ENCODE data around the gene DNHD1. TPM values are rescaled to one million over a fixed set of nuclear protein-coding genes. Genes with fewer than 3 reads are reported as not detected.

The DNHD1 gene
- total and polyA plus RNA-seq, 9 of the 15 experiments (the other 6 are each of a cell fraction or from before 2014, with no cell fraction given): 0.82 to 9.7 (median 3.8) TPM

GRCh38 chr11:6486256-6486655 lies 10.8 kb upstream of the DNHD1 start (continued):
- no peak for TF ChIP-seq ZNF79 (CRISPR knock-in tag; IDR thresholded peaks at IDR 0.05; ENCODE audit: low read depth)
- TF ChIP-seq HDGF (IDR thresholded peaks at IDR 0.05): no peak
- no peak for TF ChIP-seq ZNF212 (CRISPR knock-in tag; IDR thresholded peaks at IDR 0.05)
- no peak for TF ChIP-seq L3MBTL2 (IDR thresholded peaks at IDR 0.05)
- TF ChIP-seq ZNF668 (CRISPR knock-in tag; IDR thresholded peaks at IDR 0.05): no peak

- DNase-seq (ENCODE audit: extremely low read depth in 1 of 4, low spot score in 3 of 4): no peak
- no peak for ATAC-seq
- WGBS (ENCODE audit: insufficient coverage, low coverage, missing lambda C conversion rate): 92% methylated on average over 1 of the region's 1 CpG
- TF ChIP-seq POLR3A (IDR thresholded peaks at IDR 0.05; ENCODE audit: borderline replicate concordance, extremely low read depth, insufficient read depth, insufficient read length) (no peak), E2F1 (CRISPR knock-in tag; IDR thresholded peaks at IDR 0.05) (no peak), SIRT6 (IDR thresholded peaks at IDR 0.05; ENCODE audit: low read depth, low read length) (no peak), ZNF165 (CRISPR knock-in tag; IDR thresholded peaks at IDR 0.05; ENCODE audit: borderline replicate concordance) (no peak), CLOCK (CRISPR knock-in tag; IDR thresholded peaks at IDR 0.05; ENCODE audit: borderline replicate concordance) (no peak), SOX6 (IDR thresholded peaks at IDR 0.05) (no peak)
- in situ Hi-C loops (cut with MboI) (no loop called here), intact Hi-C loops (cut with micrococcal nuclease) (no loop called here)
- no peak overlapping the region for H3K9ac ChIP-seq (ENCODE audit: insufficient read depth in 1 of 2, low read depth in 2 of 2, low read length in 2 of 2)
- H3K27ac ChIP-seq (ENCODE audit: extremely low read depth, low read depth, low read length): no peak overlapping the region
- H2AFZ ChIP-seq (ENCODE audit: low read depth, low read length): no peak overlapping the region
- no peak overlapping the region for H3K4me2 ChIP-seq (ENCODE audit: insufficient read depth, low read length)
- peaks cover 24% of the 10 kb centered on the region for H3K79me2 ChIP-seq (ENCODE audit: control insufficient read depth, insufficient read depth, low read length)
- H4K20me1 ChIP-seq (replicated peaks; ENCODE audit: control insufficient read depth, insufficient read depth, low read length): no peaks in the 10 kb centered on the region
- no TSS peak for BruUV-seq (replicated peaks)
- H3K9me1 ChIP-seq (ENCODE audit: control insufficient read depth, insufficient read depth, low read length): no peaks in the 10 kb centered on the region
- POLR2A ChIA-PET: interaction anchor here (2.7 to 4.9 kb wide), 2 partner anchors 9 to 13 kb away, joined by 16 to 33 read pairs; partner anchors contain the start of gene DNHD1
- no peaks in the 10 kb centered on the region for H3K27me3 ChIP-seq (ENCODE audit: control insufficient read depth in 2 of 2, insufficient read depth in 2 of 2, low read length in 2 of 2)
- peaks cover 81% of the 10 kb centered on the region for H3K36me3 ChIP-seq (ENCODE audit: control insufficient read depth, insufficient read depth, low read length)
- CTCF ChIA-PET (ENCODE audit: low intra/inter-chr PET ratio): no interaction called here
- peaks cover 2 to 8% of the 10 kb centered on the region in 2 experiments; a peak in 3 of 5 replicates for H3K4me1 ChIP-seq (replicated peaks in 1 of 2; ENCODE audit: control insufficient read depth in 2 of 2, insufficient read depth in 2 of 2, low read length in 2 of 2)
- FAIRE-seq: no peak
- H3K9me3 ChIP-seq (replicated peaks; ENCODE audit: control insufficient read depth, insufficient read depth, low read depth, low read length): no peaks in the 10 kb centered on the region
- no peak overlapping the region for H3K4me3 ChIP-seq
Measured at GRCh38 chr11:6486938-6487337, 10.1 kb upstream of the DNHD1 start.
